ENCODE data around the gene TMX1.

TMX1 gene

DNA sequence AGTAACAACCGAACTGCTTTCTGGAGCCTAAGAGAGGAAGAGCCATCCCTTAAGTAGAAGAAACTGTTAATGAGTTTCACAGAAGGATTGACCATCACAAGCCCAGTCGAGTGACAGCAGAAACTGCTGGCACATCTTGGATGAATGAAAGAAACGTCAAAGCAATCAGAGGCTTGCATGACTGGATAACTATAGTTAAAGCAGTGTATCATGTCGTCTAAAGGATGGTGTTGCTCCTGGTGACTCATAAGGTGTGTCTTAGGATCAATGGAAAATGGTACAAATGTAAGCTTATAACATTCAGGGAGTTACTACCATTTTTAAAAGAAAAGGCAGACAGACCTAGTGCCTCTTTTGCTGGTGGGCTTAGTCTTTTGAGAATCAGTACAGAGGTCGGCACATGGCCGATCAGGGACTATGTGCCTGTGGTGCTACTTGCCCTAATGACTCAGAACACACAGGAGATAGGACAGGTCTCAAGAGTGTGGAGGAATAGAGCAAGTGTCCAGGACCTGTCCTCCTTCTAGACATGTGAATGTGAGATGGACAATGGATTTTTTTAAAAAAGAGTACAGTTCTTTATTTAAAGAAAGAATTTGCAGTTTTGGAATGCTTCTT lies 55.7 kb downstream of the TMX1 start:
- no peak for TF ChIP-seq MYC (IDR thresholded peaks at IDR 0.05; ENCODE audit: low read depth, low read length)
- TF ChIP-seq POLR2A (IDR thresholded peaks at IDR 0.05; ENCODE audit: extremely low read depth, insufficient read length): no peak
- TF ChIP-seq, protein P1, sequence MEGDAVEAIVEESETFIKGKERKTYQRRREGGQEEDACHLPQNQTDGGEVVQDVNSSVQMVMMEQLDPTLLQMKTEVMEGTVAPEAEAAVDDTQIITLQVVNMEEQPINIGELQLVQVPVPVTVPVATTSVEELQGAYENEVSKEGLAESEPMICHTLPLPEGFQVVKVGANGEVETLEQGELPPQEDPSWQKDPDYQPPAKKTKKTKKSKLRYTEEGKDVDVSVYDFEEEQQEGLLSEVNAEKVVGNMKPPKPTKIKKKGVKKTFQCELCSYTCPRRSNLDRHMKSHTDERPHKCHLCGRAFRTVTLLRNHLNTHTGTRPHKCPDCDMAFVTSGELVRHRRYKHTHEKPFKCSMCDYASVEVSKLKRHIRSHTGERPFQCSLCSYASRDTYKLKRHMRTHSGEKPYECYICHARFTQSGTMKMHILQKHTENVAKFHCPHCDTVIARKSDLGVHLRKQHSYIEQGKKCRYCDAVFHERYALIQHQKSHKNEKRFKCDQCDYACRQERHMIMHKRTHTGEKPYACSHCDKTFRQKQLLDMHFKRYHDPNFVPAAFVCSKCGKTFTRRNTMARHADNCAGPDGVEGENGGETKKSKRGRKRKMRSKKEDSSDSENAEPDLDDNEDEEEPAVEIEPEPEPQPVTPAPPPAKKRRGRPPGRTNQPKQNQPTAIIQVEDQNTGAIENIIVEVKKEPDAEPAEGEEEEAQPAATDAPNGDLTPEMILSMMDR (IDR thresholded peaks at IDR 0.05; ENCODE audit: low read depth, low read length): no peak
- TF ChIP-seq, protein P2, sequence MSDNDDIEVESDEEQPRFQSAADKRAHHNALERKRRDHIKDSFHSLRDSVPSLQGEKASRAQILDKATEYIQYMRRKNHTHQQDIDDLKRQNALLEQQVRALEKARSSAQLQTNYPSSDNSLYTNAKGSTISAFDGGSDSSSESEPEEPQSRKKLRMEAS (IDR thresholded peaks at IDR 0.05; ENCODE audit: low read depth, low read length): no peak
- no peak for DNase-seq (ENCODE audit: low read depth)

DNA sequence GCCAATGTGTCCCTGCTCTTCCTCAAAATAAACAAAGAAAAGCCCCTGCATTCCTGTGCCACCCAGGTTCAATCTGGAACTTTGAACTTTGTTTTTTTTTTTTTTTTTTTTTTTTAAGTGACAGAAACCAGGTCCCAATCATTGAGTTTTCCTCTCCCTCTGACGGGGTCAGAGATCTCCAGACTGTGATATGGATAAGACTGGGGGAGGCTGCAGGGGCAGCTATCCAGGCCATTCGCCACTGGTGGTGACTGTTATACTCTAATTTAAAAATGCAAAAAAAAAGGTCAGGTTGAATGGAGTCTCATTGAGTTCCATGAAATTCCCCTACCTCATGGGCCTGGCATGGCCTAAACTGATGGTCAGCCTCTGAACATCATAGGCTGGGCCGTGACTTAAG lies 57.0 kb downstream of the TMX1 start:
- no peak for DNase-seq (ENCODE audit: low read depth)
- TF ChIP-seq, protein P2 (IDR thresholded peaks at IDR 0.05; ENCODE audit: low read depth, low read length): no peak
- TF ChIP-seq, protein P1 (IDR thresholded peaks at IDR 0.05; ENCODE audit: low read depth, low read length): no peak
- no peak for TF ChIP-seq MYC (IDR thresholded peaks at IDR 0.05; ENCODE audit: low read depth, low read length)
- TF ChIP-seq POLR2A (IDR thresholded peaks at IDR 0.05; ENCODE audit: extremely low read depth, insufficient read length): no peak
- H3K4me3 ChIP-seq (ENCODE audit: low read depth, low read length): no peak overlapping the region

More for the DNA sequence above, 55.7 kb downstream of the TMX1 start:
- no peak overlapping the region for H3K4me3 ChIP-seq (ENCODE audit: low read depth, low read length)

DNA sequence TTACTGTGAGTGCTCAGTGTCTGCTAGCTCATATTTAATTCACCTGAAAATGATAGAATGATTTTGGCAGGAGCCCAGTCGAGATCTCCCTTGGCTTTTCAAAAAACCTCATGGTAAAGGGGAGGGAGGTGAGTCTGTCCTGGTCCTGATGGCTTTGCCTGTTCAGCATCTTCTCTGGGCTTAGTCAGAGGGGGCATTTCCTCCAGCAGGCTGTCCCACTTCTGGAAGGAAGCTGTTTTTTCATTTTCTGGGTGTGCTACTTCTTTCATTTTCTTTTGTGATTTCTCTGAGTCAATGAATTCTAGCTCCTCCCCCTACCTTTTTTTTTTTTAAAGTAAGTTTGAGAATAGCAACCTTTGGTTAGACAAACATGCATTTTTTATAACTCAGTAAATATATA lies 58.8 kb downstream of the TMX1 start:
- TF ChIP-seq, protein P1 (IDR thresholded peaks at IDR 0.05; ENCODE audit: low read depth, low read length): no peak
- TF ChIP-seq POLR2A (IDR thresholded peaks at IDR 0.05; ENCODE audit: extremely low read depth, insufficient read length) (no peak), MYC (IDR thresholded peaks at IDR 0.05; ENCODE audit: low read depth, low read length) (no peak)
- TF ChIP-seq, protein P2 (IDR thresholded peaks at IDR 0.05; ENCODE audit: low read depth, low read length): no peak

DNA sequence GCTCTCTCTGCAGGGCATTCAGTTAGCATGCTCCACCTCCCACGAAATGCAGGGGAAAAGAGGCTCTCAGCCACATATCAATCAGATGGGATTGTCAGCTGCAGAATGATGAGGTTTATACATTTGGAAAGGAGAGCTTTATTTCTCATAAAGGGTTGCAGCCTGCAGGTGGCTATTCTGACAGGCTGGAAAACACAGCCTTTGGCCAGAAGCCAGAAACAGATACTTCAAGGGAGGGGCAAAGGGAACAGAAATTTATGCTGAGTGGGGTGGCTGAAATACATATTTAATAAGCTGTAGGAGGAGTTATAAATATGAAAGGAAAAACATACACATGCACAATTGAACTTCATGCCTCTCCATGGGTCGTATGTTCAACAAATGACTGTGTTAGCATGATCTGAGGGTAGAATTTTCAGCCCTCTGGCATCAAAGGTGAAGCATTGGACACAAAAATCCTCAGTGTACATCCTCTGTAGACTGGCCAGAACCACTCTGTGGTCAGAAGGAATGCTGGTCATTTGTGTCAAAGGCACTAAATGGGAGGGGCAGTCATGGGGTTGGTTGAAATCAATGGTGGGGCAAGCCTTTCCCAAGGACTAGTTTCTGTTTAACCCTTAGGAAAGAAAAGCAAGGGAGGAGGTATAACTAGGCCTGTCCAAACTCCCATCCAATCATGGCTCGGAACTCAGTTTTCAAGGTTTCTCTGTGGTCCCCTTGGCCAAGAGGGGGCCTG lies 62.4 kb downstream of the TMX1 start:
- no peak for DNase-seq (ENCODE audit: low read depth)
- no peak overlapping the region for H3K4me3 ChIP-seq (ENCODE audit: low read depth, low read length)
- TF ChIP-seq MYC (IDR thresholded peaks at IDR 0.05; ENCODE audit: low read depth, low read length) (no peak), POLR2A (IDR thresholded peaks at IDR 0.05; ENCODE audit: extremely low read depth, insufficient read length) (no peak)
- TF ChIP-seq, protein P1 (IDR thresholded peaks at IDR 0.05; ENCODE audit: low read depth, low read length): no peak
- TF ChIP-seq, protein P2 (IDR thresholded peaks at IDR 0.05; ENCODE audit: low read depth, low read length): no peak

More for the DNA sequence above, 58.8 kb downstream of the TMX1 start:
- H3K4me3 ChIP-seq (ENCODE audit: low read depth, low read length): no peak overlapping the region
- DNase-seq (ENCODE audit: low read depth): no peak

DNA sequence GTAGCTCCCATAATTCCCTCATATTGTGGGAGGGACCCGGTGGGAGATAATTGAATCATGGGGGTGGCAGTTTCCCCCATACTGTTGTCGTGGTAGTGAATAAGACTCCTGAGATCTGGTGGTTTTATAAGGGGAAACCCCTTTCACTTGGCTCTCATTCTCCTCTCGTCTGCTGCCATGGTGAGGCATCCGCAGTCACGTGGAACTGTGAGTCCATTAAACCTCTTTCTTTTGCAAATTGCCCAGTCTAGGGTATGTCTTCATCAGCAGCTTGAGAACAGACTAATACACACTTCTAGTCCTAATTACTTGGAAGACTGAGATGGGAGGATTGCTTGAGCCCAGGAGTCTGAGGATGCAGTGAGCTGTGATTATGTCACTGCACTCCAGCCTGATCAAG lies 64.4 kb downstream of the TMX1 start:
- TF ChIP-seq MYC (IDR thresholded peaks at IDR 0.05; ENCODE audit: low read depth, low read length): no peak
- no peak for TF ChIP-seq POLR2A (IDR thresholded peaks at IDR 0.05; ENCODE audit: extremely low read depth, insufficient read length)
- TF ChIP-seq, protein P2 (IDR thresholded peaks at IDR 0.05; ENCODE audit: low read depth, low read length): no peak
- TF ChIP-seq, protein P1 (IDR thresholded peaks at IDR 0.05; ENCODE audit: low read depth, low read length): no peak
- H3K4me3 ChIP-seq (ENCODE audit: low read depth, low read length): no peak overlapping the region
- no peak for DNase-seq (ENCODE audit: low read depth)
